Measurements from ENCODE around the gene KCNJ12. TPM values are rescaled to one million over a fixed set of nuclear protein-coding genes. Genes with fewer than 3 reads are reported as not detected.

Gene KCNJ12
- total and polyA plus RNA-seq, 8 donors, result 0.09 to 0.37 (median 0.14) TPM

- FAIRE-seq (no peak), ATAC-seq (no peak), DNase-seq (peak in 1 of 6 donors; percentile 7)
- Histone ChIP-seq H3K27ac (no peak overlapping the region), H3K27me3 (no peaks in the 10 kb centered on the region), H3K4me1 (no peaks in the 10 kb centered on the region), H3K36me3 (no peaks in the 10 kb centered on the region), H3K4me3 (no peak overlapping the region), H3K9me3 (no peaks in the 10 kb centered on the region)
- TF ChIP-seq CTCF (IDR thresholded peaks at IDR 0.05), result no peak
- 54 to 55% methylated on average over 7 of the region's 7 CpGs for WGBS, 2 donors
- intact Hi-C loops (cut with DNase I), result no loop called here
Measured at GRCh38 chr17:21360048-21360447, 16.1 kb upstream of the KCNJ12 start.

GRCh38 chr17:21361020-21361809 is 14.9 kb upstream of the KCNJ12 start:
- DNase-seq (peak in 1 of 6 donors; percentile 11), FAIRE-seq (no peak), ATAC-seq (no peak)
- TF ChIP-seq CTCF (IDR thresholded peaks at IDR 0.05), result no peak
- WGBS, 2 donors, result 52 to 76% methylated on average over 5 of the region's 5 CpGs
- Histone ChIP-seq H3K4me3 (no peak overlapping the region), H3K27me3 (no peaks in the 10 kb centered on the region), H3K9me3 (no peaks in the 10 kb centered on the region), H3K27ac (no peak overlapping the region), H3K36me3 (no peaks in the 10 kb centered on the region), H3K4me1 (no peaks in the 10 kb centered on the region)
- intact Hi-C loops (cut with DNase I), result no loop called here

- FAIRE-seq, result no peak
- Histone ChIP-seq H3K4me1 (no peaks in the 10 kb centered on the region), H3K27me3 (no peaks in the 10 kb centered on the region), H3K36me3 (no peaks in the 10 kb centered on the region), H3K4me3 (no peak overlapping the region), H3K9me3 (no peaks in the 10 kb centered on the region), H3K27ac (no peak overlapping the region)
- no peak for DNase-seq
- ATAC-seq, result no peak
- intact Hi-C loops (cut with DNase I), result no loop called here
- TF ChIP-seq CTCF (IDR thresholded peaks at IDR 0.05), result no peak
Measured at GRCh38 chr17:21362331-21362931, 13.7 kb upstream of the KCNJ12 start.

- Histone ChIP-seq H3K4me1 (no peaks in the 10 kb centered on the region), H3K27ac (no peak overlapping the region), H3K27me3 (no peaks in the 10 kb centered on the region), H3K4me3 (no peak overlapping the region), H3K9me3 (no peaks in the 10 kb centered on the region), H3K36me3 (no peaks in the 10 kb centered on the region)
- ATAC-seq (no peak), DNase-seq (peak in 1 of 6 donors; percentile 38), FAIRE-seq (no peak)
- intact Hi-C loops (cut with DNase I), result no loop called here
- TF ChIP-seq CTCF (IDR thresholded peaks at IDR 0.05), result no peak
- 73 to 76% methylated on average over 8 to 9 of the region's 9 CpGs for WGBS, 2 donors
Measured at GRCh38 chr17:21363776-21364642, 12.1 kb upstream of the KCNJ12 start.
